H54 (cell line): Measurements from ENCODE around the gene BGN.

ENCODE experiments used
- DNase-seq: peaks from one replicate; pipeline ENCODE4 v3.0.0; 2011; ENCODE audit warnings: low spot score, mixed read lengths; ENCODE audit not compliant: insufficient read length
- FAIRE-seq: peaks from 3 replicates; lab custom pipeline; 2011; peaks lifted over from hg19 to GRCh38; lab: Jason Lieb, UNC
- POLR2A ChIP-seq: IDR thresholded peaks from 2 replicates; pipeline ENCODE4 v1.6.1; 2011; ENCODE audit warnings: low read depth, mild to moderate bottlenecking, low read length

The BGN gene

GRCh38 chrX:153470411-153471363 is 24.1 kb upstream of the BGN start, which contains the start of gene HAUS7:
Gene HAUS7 (minus strand): TSS chrX:153470576. CDS start chrX:153470557, 19 bp downstream.
- TF ChIP-seq POLR2A, result peak; percentile 54; the same call in 1 of the 2 replicates
- DNase-seq (peak; percentile 98), FAIRE-seq (no peak)

GRCh38 chrX:153471663-153472280 is 23.0 kb upstream of the BGN start:
- DNase-seq, result no peak
- FAIRE-seq, result no peak
- TF ChIP-seq POLR2A, result no peak

GRCh38 chrX:153473126-153473525 is 21.7 kb upstream of the BGN start:
- no peak for FAIRE-seq
- no peak for DNase-seq
- no peak for TF ChIP-seq POLR2A

GRCh38 chrX:153474266-153474665 is 20.5 kb upstream of the BGN start:
- DNase-seq (no peak), FAIRE-seq (no peak)
- no peak for TF ChIP-seq POLR2A

- FAIRE-seq (no peak), DNase-seq (no peak)
- TF ChIP-seq POLR2A, result no peak
Observed at GRCh38 chrX:153474718-153475117, 20.1 kb upstream of the BGN start.

GRCh38 chrX:153475271-153475670 is 19.5 kb upstream of the BGN start:
- FAIRE-seq (no peak), DNase-seq (no peak)
- TF ChIP-seq POLR2A, result no peak

- FAIRE-seq, result no peak
Observed at GRCh38 chrX:153475751-153476281, 19.0 kb upstream of the BGN start.

GRCh38 chrX:153476666-153477363 is 18.0 kb upstream of the BGN start:
- FAIRE-seq, result no peak
- TF ChIP-seq POLR2A, result no peak
- DNase-seq, result no peak

More at GRCh38 chrX:153475751-153476281, 19.0 kb upstream of the BGN start:
- no peak for TF ChIP-seq POLR2A
- DNase-seq, result no peak

- no peak for TF ChIP-seq POLR2A
- no peak for FAIRE-seq
- no peak for DNase-seq
Observed at GRCh38 chrX:153477364-153477857, 17.4 kb upstream of the BGN start.

- no peak for FAIRE-seq
- no peak for TF ChIP-seq POLR2A
- DNase-seq, result no peak
Observed at GRCh38 chrX:153477901-153478300, 16.9 kb upstream of the BGN start.

GRCh38 chrX:153478746-153479145 is 16.0 kb upstream of the BGN start:
- FAIRE-seq (no peak), DNase-seq (no peak)
- TF ChIP-seq POLR2A, result no peak

GRCh38 chrX:153481043-153481442 is 13.7 kb upstream of the BGN start:
- FAIRE-seq (no peak), DNase-seq (no peak)
- no peak for TF ChIP-seq POLR2A

GRCh38 chrX:153482376-153483015 is 12.3 kb upstream of the BGN start:
- no peak for TF ChIP-seq POLR2A
- no peak for FAIRE-seq

More at GRCh38 chrX:153482376-153483015, 12.3 kb upstream of the BGN start:
- no peak for DNase-seq
